Cerebellar cortex (tissue), 1 donor: ENCODE results near the gene CRYGB.
"Not testable (repeated sequence)": the region's sequence is repeated elsewhere in the genome, so short reads cannot be mapped to it uniquely, and the experiment has no call there.

Experiments
- DNase-seq: peaks from one replicate; pipeline ENCODE4 v3.0.0-alpha.2; 2015; ENCODE audit warnings: low spot score

CRYGB gene

GRCh38 chr2:208112969-208113368 lies 33.0 kb downstream of the CRYGB start:
- no peak for DNase-seq

- not testable (repeated sequence) for DNase-seq
Measured at GRCh38 chr2:208112273-208112745, 33.6 kb downstream of the CRYGB start.

- peak; percentile 20 for DNase-seq
Measured at GRCh38 chr2:208103616-208104015, 42.3 kb downstream of the CRYGB start.

GRCh38 chr2:208101716-208102631 lies 44.0 kb downstream of the CRYGB start:
- DNase-seq, result peak; percentile 53

- no peak for DNase-seq
Measured at GRCh38 chr2:208099682-208100470, 46.1 kb downstream of the CRYGB start.

GRCh38 chr2:208098701-208099100 lies 47.3 kb downstream of the CRYGB start:
- DNase-seq, result not testable (repeated sequence)

GRCh38 chr2:208098267-208098666 lies 47.7 kb downstream of the CRYGB start:
- no peak for DNase-seq

- DNase-seq, result no peak
Measured at GRCh38 chr2:208097801-208098200, 48.2 kb downstream of the CRYGB start.

GRCh38 chr2:208097313-208097712 lies 48.6 kb downstream of the CRYGB start:
- no peak for DNase-seq

- DNase-seq, result no peak
Measured at GRCh38 chr2:208096080-208096479, 49.9 kb downstream of the CRYGB start.

GRCh38 chr2:208093128-208093527 lies 52.8 kb downstream of the CRYGB start:
- no peak for DNase-seq
